Hematopoietic multipotent progenitor cell (in vitro differentiated cells): Measurements from ENCODE around the gene TAF8. TPM values are rescaled to one million over a fixed set of nuclear protein-coding genes. Genes with fewer than 3 reads are reported as not detected.

Source experiments
- DNase-seq, 3 donors: peaks; one replicate each; pipeline ENCODE4 v3.0.0-alpha.2; 2011 to 2015; ENCODE audit warnings: low read depth in 2 of 3, low spot score in 2 of 3
- total RNA-seq: library from RNA; depleted of rRNA; stranded (reverse); fragments of >200 nt; gene quantifications from one replicate; pipeline ENCODE4 v1.2.3, GENCODE V29; 2012

Gene TAF8
- total RNA-seq, 1 donor: 32.0 TPM

DNA sequence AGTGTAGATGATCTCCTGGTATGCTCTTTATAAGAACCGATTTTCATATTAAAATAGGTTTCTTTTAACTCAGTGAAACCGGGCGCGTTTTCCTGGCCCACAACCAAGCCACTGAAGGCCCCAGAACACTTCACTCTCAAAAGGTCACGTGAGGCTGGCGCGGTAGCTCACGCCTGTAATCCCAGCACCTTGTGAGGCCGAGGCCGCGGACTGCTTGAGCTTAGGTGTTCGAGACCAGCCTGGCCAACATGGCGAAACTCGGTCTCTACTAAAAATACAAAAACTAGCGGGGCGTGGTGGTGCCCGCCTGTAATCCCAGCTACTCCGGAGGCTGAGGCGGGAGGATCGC, 402 bp upstream of the TAF8 start:
- DNase-seq: peak in 1 of 3 donors; percentile 45

GRCh38 chr6:42051268-42051653, 937 bp downstream of the TAF8 start:
- DNase-seq: no peak

DNA sequence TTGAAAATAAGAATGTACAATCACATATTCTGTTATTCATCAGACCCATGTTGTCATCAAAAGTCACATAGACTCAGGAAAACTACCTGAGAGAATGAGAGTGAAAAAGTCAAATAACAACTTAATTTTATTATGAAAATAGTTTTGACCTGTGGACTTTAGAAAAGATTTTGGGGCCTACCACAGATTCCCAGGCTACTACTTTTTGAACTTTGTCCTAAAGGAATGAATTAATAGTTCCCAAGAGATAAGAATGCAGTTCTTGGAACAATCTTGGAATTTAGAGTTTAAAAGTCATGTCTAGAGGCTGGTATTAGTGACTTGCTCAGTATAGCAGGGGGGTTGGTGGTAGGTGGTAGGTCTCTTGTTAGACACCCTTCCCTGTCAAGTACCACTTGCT, 3.3 kb downstream of the TAF8 start:
- DNase-seq: no peak

- DNase-seq: no peak
These were observed 9.4 kb downstream of the TAF8 start for GRCh38 chr6:42059743-42060142.

- DNase-seq: no peak
These were observed 15.9 kb downstream of the TAF8 start for GRCh38 chr6:42066156-42066675.

- no peak for DNase-seq
These were observed 17.8 kb downstream of the TAF8 start for GRCh38 chr6:42068173-42068572.

GRCh38 chr6:42068872-42069522, 18.7 kb downstream of the TAF8 start:
- DNase-seq: no peak

- DNase-seq: no peak
These were observed 21.7 kb downstream of the TAF8 start for GRCh38 chr6:42071881-42072583.

DNA sequence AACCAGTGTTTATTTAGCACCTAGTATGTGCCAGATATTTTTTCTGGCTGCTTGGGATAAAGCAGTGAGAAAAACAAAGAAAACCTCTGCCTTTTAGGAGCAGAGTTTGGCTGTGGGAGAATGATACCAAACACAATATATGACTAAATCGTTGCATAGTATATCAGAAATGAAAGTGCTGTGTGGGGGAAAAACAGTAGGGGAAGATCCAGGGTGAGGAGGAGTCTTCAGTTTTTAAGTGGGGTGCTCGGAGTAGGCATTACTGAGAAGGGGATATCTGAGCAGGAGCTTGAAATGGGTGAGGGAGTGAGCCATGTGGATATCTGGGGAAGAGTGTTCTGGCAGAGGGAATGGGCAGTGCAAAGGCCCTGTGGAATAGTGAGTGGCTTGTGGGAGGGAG, 23.0 kb downstream of the TAF8 start:
- no peak for DNase-seq

DNA sequence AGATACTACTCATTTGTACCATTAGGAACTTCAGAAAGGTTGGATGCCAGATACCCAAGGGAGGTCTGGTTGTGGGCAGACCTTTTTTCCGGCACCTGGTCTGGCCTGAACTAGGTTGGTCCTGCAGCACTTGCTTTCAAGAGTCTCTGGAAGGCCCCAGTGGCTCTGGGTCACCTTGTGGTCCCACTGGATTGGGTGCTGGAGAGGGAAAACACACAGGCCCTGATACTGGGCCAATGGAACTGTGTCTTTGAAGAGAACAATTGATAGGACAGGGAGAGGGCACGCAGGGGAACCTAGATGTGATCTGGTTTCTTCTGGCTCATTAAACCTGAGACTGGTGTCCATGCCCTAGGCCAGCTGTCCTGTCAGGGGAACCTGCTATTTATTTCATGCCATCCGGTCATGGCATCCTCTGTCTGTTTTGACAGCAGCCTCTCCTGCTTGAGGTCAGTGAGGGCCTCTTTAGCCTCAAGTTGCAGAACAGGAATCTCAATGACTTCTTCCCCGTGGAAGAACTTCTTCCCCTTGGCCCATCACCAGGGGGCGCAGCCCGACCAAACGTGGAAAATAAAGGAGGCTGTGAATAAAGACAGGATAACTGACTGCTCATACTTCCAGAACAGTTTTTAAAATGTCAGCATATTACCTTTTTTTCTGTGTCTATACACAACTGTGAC, 25.0 kb downstream of the TAF8 start:
- peak in 2 of 3 donors; percentile 60 to 77 for DNase-seq

DNA sequence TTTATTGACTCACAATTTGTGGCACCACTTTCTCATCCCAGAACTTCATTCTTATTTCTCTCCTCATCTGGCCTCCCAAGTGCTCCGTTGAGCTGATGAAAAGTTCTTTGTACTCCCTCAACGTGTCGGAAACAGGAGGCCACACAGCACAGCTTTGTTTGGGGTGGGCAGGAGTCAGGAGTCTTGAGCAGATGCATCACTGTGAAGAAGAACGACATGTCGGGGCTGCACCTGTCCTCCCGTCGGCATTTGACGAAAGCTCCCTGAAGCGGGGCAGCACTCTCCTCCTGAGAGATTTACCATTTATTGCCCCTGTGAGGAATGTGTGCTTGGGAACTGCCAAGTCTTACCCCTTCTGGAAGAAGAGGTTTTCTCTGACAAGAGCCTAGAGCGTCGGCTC, 28.1 kb downstream of the TAF8 start:
- DNase-seq: no peak

- DNase-seq: no peak
These were observed 29.7 kb downstream of the TAF8 start for GRCh38 chr6:42079941-42080464.

GRCh38 chr6:42083530-42083929, 33.2 kb downstream of the TAF8 start:
- DNase-seq: no peak

- no peak for DNase-seq
These were observed 34.6 kb downstream of the TAF8 start for GRCh38 chr6:42084889-42085288.

DNA sequence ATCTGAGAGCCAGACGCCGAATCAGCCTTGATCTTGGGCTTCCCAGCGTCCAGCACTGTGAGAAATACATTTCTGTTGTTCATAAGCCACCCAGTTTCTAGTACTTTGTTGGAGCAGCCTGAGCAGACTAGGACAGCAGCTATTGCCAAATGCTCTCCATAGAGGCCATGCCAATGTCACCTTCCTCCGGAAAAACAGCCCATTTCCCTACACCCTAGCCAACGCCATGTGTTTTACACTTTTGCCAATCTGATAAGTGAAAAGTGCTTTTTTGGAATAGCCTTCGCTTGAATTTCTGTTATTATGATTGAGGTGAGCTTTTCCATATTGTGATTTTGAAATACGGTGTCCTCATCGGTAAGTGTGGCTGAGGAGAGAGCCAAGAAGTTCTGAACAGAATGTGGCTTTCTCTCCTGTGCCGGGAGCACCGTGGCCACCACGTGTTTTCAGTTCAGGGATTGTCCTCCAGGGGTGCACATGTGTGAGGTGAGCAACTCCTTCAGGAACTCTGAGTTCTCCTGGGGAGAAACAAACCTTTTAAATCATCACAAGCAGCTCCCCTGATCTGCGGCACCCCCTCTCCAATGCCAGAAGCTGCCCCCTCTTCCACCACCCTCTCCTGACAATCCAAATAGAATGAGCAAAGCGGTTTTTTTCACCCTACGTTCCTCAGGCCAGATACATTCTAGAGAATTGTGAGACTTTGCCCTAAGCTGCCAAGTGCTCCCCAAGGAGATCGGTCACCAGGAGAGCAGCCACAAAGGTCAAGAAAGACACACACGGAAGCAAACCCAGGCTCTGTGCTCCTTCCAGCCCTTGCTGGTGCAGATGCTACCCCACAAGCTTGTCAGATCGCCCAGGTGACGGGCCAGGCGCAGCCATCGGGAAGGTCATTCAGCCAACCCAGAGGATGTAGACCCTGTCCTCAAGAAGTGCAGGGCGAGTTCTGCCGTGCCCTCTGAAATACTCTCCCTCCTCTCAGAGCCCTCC, 36.0 kb downstream of the TAF8 start:
- DNase-seq: no peak

GRCh38 chr6:42088101-42088591, 37.8 kb downstream of the TAF8 start:
- DNase-seq: no peak

- no peak for DNase-seq
These were observed 40.7 kb downstream of the TAF8 start for GRCh38 chr6:42090819-42091717.

GRCh38 chr6:42091718-42092023, 41.3 kb downstream of the TAF8 start:
- DNase-seq: no peak

DNA sequence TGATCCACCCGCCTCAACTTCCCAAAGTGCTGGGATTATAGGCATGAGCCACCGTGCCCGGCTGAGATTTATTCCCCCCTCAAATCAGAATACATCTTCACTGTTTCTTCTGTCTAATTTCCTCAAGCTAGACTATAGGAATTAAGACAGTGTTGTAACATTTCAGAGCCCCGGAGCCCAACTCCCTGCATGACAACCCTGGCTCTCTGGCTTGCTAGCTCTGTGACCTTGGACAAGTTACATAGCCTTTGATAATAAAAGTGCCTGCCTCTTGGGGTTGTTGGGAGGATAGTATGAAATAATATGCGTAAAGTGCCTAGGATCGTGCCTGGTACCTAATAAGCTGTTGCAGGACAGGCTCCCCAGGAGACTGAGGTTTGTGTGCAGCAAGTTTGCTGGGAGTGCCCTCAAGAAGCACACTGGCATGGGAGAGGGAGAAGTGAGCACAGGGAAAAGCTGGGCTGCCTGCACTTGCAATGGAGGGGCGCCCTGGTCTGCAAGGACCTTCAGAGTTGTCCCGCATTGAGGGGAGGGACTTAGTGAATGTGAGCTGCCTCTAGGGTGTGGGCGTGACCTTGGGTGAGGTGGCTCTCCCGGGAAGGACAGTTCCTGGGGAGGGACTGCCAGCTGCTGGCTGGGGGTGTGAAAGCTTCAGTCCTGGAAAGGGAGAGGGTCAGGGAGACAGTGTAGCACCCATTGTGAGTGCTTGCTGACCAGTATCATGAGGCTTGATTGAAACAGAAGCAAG, 43.4 kb downstream of the TAF8 start:
- no peak for DNase-seq
